BE2C (cell line): Measurements from ENCODE around the gene DRICH1.

ENCODE experiments used
- DNase-seq: peaks from one replicate; pipeline ENCODE4 v3.0.0-alpha.2; 2020
- H3K27me3 ChIP-seq: fragments of 250-450 bp; sonication (Bioruptor Pico); 2 replicates; pipeline ENCODE4 v1.5.1; 2020; ENCODE audit warnings: mild to moderate bottlenecking
- H3K36me3 ChIP-seq: fragments of 250-450 bp; sonication (Bioruptor Pico); 2 replicates; pipeline ENCODE4 v1.5.1; 2020; ENCODE audit warnings: mild to moderate bottlenecking
- H3K4me1 ChIP-seq: fragments of 250-450 bp; sonication (Bioruptor Pico); 2 replicates; pipeline ENCODE4 v1.5.1; 2020
- H3K4me3 ChIP-seq: 2 replicates; pipeline ENCODE4 v1.5.1; 2011; ENCODE audit warnings: low read depth, low read length
- H3K9me3 ChIP-seq: fragments of 250-450 bp; sonication (Bioruptor Pico); 2 replicates; pipeline ENCODE4 v1.5.1; 2020
- CTCF ChIP-seq: IDR thresholded peaks from 2 replicates; pipeline ENCODE4 v1.5.1; 2012; ENCODE audit warnings: mild to moderate bottlenecking, low read depth, low read length

The DRICH1 gene

GRCh38 chr22:23621082-23621780 lies 10.9 kb downstream of the DRICH1 start:
- H3K4me3 ChIP-seq = no peak overlapping the region
- DNase-seq = no peak
- no peaks in the 10 kb centered on the region for H3K9me3 ChIP-seq
- TF ChIP-seq CTCF = no peak
- no peaks in the 10 kb centered on the region for H3K36me3 ChIP-seq
- H3K4me1 ChIP-seq = no peaks in the 10 kb centered on the region
- H3K27me3 ChIP-seq = no peaks in the 10 kb centered on the region; the same call in 1 of the 2 replicates

- DNase-seq = no peak
- no peaks in the 10 kb centered on the region for H3K9me3 ChIP-seq
- no peak for TF ChIP-seq CTCF
- no peaks in the 10 kb centered on the region for H3K4me1 ChIP-seq
- H3K27me3 ChIP-seq = no peaks in the 10 kb centered on the region
- H3K4me3 ChIP-seq = no peak overlapping the region
- no peaks in the 10 kb centered on the region for H3K36me3 ChIP-seq
These were observed 18.7 kb downstream of the DRICH1 start for GRCh38 chr22:23613193-23613972.

GRCh38 chr22:23609983-23610781 lies 21.9 kb downstream of the DRICH1 start:
- H3K4me3 ChIP-seq = no peak overlapping the region
- H3K27me3 ChIP-seq = no peaks in the 10 kb centered on the region
- H3K36me3 ChIP-seq = no peaks in the 10 kb centered on the region
- peak; percentile 35 for DNase-seq
- H3K4me1 ChIP-seq = no peaks in the 10 kb centered on the region
- TF ChIP-seq CTCF = no peak
- no peaks in the 10 kb centered on the region for H3K9me3 ChIP-seq

- Histone ChIP-seq H3K9me3 (no peaks in the 10 kb centered on the region), H3K4me1 (no peaks in the 10 kb centered on the region), H3K4me3 (no peak overlapping the region), H3K27me3 (no peaks in the 10 kb centered on the region), H3K36me3 (no peaks in the 10 kb centered on the region)
- no peak for DNase-seq
- TF ChIP-seq CTCF = no peak
These were observed 23.5 kb downstream of the DRICH1 start for GRCh38 chr22:23608583-23608982.

- Histone ChIP-seq H3K4me3 (no peak overlapping the region), H3K27me3 (no peaks in the 10 kb centered on the region), H3K36me3 (no peaks in the 10 kb centered on the region), H3K4me1 (no peaks in the 10 kb centered on the region), H3K9me3 (no peaks in the 10 kb centered on the region)
- no peak for DNase-seq
- TF ChIP-seq CTCF = no peak
These were observed 25.7 kb downstream of the DRICH1 start for GRCh38 chr22:23606204-23607131.
